ENCODE data around the gene JAKMIP1.

Gene JAKMIP1

GRCh38 chr4:6122496-6122895, 77.9 kb downstream of the JAKMIP1 start:
- no peak for DNase-seq (ENCODE audit: extremely low read depth in 1 of 2, low read depth in 1 of 2)

- DNase-seq (ENCODE audit: extremely low read depth in 1 of 2, low read depth in 1 of 2), result no peak
Measured at GRCh38 chr4:6121941-6122340, 78.4 kb downstream of the JAKMIP1 start.

- DNase-seq (ENCODE audit: extremely low read depth in 1 of 2, low read depth in 1 of 2), result no peak
Measured at GRCh38 chr4:6121276-6121850, 79.0 kb downstream of the JAKMIP1 start.

DNA sequence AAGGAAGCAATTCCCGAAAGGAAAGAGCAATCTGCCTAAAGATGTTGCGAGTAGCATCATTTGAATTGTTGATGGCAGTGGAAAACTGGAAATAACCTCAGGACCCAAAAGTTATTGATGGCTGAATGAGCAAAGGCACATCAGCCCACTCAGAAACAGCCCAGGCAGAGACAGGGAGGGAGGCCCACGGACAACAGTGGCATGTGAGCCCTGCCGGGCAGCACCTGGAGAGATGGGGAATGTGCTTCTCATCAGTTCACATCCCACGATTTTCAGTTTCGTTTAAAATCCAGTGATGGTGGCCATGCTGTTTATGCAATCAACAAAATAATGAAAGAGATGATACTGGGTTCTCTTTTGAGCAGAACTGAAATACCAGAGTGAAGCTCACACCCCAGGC, 80.0 kb downstream of the JAKMIP1 start:
- no peak for DNase-seq (ENCODE audit: extremely low read depth in 1 of 2, low read depth in 1 of 2)

DNA sequence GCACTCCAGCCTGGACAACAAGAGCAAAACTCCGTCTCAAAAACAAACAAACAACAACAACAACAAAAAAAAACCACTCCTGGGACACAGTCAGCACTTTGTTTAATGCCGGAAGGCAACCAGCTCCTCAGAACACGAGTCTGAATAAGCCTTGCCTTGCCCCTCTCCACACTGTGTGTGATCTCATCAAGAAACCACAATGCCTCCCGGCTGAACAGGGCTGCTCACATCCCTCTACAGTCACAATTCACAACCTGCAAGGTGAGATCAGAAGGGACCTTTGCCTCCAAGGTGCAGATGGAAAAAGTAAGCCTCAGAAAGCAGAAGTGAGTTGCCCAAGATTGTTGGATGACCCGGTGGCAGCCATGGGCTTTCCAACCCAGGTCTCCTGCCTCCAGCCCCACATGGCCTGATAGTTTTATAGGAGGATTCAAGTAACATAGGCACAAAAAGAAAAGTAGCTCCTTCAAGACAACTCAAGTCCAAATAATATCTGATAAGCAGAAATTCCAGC, 80.8 kb downstream of the JAKMIP1 start:
- no peak for DNase-seq (ENCODE audit: extremely low read depth in 1 of 2, low read depth in 1 of 2)

- no peak for DNase-seq (ENCODE audit: extremely low read depth in 1 of 2, low read depth in 1 of 2)
Measured at GRCh38 chr4:6118201-6118600, 82.1 kb downstream of the JAKMIP1 start.

DNA sequence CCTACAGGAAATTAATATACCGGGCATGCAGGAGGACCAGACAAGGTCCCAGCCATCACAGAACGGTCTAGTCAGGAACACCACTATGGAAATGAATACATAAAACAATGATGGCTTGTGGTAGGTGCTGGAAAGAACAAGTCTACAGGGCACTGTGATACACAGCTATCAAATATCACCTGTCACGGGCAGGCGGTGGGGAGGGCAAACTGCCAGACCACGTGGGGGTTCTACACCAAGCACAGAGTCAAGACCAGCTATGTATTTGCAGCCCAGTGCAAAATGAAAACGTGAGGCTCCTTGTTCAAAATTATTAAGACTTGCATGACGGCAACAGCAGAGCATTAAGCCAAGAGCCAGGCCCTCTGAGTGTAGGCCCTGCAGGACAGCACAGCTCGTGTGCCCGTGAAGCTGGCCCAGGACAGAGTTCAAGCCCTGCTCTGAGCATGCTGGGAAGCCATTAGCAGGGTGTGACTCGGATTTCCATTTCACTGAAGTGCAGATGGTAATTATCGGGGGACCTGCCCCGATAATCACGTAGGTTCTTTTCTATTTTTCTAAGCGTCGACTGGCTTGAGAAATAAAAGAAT, 83.6 kb downstream of the JAKMIP1 start:
- DNase-seq (ENCODE audit: extremely low read depth in 1 of 2, low read depth in 1 of 2), result no peak

DNA sequence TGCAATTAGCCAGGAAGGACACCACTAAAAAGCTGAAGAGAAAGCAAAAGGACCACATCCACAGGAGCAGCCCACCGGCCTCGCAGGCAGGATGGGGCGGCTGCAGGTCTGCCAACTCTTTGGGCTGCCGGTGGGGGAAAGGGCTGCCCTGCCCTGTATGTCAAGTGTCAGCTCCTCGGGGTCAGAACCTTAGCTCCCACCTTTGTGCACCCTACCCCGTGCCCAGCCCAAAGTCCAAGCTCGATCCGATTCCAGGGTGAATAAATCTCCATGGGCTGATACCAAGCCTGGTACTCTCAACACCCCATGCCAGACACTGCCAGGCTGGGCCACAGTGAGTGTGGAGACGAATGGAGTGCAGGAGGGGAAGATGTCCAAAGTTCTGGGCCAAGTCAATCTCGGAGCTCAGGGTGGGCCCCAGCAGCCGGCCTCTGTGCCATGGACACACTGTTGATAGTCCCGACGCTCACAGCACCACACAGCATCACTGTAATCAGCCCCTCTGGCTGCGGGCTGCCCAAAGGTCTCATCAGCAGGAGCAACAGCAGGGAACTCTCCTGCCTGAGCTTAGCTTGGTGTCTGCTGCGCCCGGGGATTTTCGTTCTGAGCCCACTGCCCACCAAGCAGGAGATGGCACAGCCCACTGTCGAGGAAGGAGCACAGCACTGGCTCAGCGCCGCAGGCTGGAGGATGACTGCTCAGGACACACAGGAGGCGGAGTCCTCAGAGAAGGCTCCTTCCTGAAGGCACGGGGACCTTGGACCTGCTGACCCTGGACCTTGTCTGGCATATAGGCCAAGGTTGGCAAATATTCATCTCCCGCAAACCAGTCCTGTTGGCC, 84.4 kb downstream of the JAKMIP1 start:
- no peak for DNase-seq (ENCODE audit: extremely low read depth in 1 of 2, low read depth in 1 of 2)

DNA sequence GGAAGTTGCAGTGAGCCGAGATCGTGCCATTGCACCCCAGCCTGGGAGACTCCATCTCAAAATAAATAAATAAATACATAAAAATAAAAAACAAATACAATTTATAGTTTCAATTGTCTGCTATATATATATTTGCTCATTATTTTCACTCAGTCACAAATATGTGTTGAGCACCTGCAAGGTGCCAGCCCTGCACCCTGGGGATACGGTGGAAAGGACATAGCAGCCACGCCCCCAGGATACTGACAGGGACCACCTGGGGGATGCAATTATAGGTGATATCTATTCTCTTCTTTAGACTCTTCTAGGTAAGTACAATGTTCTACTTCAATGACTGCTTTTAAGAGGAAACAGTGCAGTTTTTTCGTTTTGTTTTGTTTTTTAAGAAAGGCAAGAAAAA, 85.0 kb downstream of the JAKMIP1 start:
- no peak for DNase-seq (ENCODE audit: extremely low read depth in 1 of 2, low read depth in 1 of 2)

DNA sequence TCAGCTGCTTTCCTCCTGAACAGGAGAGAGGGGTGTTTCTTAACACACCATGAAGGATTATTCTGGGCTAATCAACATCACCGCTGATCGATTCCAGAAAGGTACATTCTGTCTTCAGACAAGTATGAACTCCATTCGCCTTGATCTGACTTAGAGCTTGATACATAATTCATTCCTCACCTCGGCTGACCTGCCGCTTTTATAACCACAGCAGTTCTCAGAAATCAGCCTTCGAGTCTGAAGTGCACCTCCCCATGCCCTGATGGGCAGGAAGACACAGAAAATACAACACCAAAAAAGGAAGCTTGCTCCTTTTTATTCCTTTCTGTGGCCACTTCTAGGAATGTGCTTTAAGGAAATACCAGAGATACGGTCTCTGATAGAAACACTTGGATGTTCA, 85.7 kb downstream of the JAKMIP1 start:
- no peak for DNase-seq (ENCODE audit: extremely low read depth in 1 of 2, low read depth in 1 of 2)

DNA sequence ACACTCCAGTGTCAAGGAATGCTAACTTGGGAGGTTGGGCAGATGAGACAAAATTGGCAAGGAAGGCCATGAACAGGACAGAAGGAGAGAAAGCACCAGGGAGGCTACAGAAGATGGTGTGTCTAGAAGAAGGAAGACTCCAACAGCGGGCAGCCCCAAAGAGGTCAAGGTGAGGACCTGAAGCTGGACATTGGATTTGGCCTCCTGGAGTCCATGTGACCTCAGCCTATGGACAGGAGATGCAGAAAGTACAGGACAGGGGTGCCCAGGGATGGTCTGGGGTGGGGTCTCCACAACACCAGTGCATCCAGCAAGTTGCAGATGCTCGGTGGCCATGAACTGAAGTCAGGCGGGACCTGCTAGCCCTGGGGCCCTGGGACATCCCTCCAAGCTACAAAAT, 86.2 kb downstream of the JAKMIP1 start:
- no peak for DNase-seq (ENCODE audit: extremely low read depth in 1 of 2, low read depth in 1 of 2)

GRCh38 chr4:6113641-6114040, 86.7 kb downstream of the JAKMIP1 start:
- DNase-seq (ENCODE audit: extremely low read depth in 1 of 2, low read depth in 1 of 2), result no peak

- DNase-seq (ENCODE audit: extremely low read depth in 1 of 2, low read depth in 1 of 2), result no peak
Measured at GRCh38 chr4:6112606-6113290, 87.6 kb downstream of the JAKMIP1 start.

DNA sequence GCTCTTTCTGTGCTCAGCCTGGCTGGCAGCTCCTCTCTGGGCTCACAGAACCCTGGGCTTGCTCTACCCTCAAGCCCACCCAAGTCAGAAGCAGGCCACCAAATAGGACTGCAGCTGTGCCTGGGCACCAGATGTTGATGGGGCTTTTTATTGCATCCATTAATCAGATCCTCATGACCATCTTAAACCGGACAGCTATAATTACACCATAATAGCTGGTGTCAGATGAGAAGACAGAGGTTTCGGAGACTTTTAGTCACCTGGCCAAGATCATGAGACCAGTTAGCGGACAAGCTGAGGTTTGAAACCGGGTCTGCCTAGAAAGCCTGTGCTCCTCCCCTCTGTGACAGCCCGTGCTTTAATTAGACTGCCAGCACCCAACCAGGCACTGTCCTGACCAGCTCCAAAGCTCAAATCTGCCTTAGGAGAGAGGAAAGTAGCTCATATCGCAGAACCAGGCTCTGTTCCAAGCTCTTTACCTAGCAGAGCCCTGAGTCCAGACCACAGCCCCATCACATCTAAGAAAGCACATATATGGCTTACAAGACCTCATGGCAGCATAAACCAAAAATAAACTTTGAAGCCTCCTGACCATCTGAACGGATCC, 88.9 kb downstream of the JAKMIP1 start:
- DNase-seq (ENCODE audit: extremely low read depth in 1 of 2, low read depth in 1 of 2), result no peak

GRCh38 chr4:6110681-6111353, 89.5 kb downstream of the JAKMIP1 start:
- no peak for DNase-seq (ENCODE audit: extremely low read depth in 1 of 2, low read depth in 1 of 2)

GRCh38 chr4:6109842-6110560, 90.3 kb downstream of the JAKMIP1 start:
- DNase-seq (ENCODE audit: extremely low read depth in 1 of 2, low read depth in 1 of 2), result no peak

DNA sequence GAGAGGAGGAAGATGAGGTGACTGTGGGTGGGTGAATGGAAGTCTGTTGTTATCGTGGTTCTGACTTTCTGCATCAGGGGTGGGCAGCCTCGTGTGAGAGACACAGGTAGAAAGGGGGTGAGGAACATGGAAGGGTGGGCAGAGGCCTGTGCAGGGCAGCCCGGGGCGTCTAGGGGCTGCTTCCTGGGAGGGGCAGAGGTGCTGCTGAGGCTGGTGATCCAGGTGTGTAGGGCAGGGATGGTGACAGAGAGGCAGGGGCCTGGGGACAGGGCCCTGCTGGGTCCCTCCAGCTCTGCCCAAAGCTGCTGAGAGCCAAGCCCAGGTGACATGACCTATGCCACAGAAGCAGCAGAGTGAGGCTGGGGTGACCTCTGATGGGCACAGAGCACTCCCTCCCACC, 92.5 kb downstream of the JAKMIP1 start:
- no peak for DNase-seq (ENCODE audit: extremely low read depth in 1 of 2, low read depth in 1 of 2)

GRCh38 chr4:6107114-6107791, 93.1 kb downstream of the JAKMIP1 start:
- DNase-seq (ENCODE audit: extremely low read depth in 1 of 2, low read depth in 1 of 2), result no peak

DNA sequence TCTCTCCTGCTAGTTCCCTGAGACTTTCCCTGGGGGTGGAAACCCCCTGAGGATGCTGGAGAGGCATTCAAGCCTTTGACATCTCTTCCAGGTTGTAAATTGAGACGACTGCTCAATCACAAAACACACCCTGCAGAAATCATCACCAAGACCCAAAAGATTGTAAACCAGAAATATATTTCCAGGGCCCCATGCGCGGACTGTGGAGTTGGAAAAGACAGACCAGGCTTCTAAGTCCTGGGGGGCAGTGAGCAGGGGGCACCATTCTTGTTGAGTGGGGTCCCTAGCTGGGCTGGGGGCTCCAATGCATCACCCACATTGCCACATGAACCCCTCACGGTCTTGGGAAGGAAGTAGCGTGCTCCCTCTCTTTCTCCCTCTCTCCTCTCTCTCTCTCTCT, 94.2 kb downstream of the JAKMIP1 start:
- DNase-seq (ENCODE audit: extremely low read depth in 1 of 2, low read depth in 1 of 2), result no peak
